Measurements from ENCODE around the gene XAGE2. TPM values are rescaled to one million over a fixed set of nuclear protein-coding genes. Genes with fewer than 3 reads are reported as not detected.
"Not testable (repeated sequence)": the region's sequence is repeated elsewhere in the genome, so short reads cannot be mapped to it uniquely, and the experiment has no call there.

XAGE2 gene, protein sequence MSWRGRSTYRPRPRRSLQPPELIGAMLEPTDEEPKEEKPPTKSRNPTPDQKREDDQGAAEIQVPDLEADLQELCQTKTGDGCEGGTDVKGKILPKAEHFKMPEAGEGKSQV
- not detected for total RNA-seq

DNA sequence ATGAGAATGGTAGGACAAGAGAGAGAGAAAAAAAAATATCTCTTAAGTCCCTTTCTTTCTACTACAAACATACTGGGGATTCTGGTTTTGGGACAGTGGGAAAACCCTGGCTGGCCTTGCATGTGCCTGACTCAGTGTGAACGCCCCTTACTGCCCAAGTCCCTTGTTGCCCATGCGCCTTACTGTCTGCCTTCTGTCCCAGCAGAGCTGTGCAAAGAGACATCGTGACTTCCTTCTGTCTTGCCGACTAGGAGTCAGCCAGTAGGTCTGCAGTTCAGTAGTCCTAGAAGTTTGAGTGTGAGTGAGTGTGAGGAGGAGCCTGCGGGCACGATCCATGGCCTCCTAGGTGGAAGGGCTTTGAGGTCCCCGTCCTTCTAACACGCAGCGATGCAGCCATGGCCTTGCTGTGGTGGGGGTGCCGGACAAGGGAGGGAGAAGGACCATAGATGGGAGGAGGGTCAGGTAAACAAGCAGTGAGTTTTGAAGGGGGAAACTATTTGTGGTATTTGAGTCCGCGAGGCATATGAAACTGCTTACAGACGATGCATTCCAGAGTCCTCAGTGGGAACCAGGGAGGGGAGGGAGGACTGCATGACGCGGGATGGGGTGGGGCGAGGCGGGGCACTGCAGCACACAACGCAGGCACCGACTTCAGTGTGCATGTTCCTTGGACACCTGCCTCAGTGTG is at the start of gene XAGE2:
Gene XAGE2, plus strand, starts transcription at position 654 of the 688 bp plus-strand sequence. CDS start 994 bp downstream, outside the sequence.
- Histone ChIP-seq H3K9me3 (no peaks in the 10 kb centered on the region), H3K9ac (ENCODE audit: low read depth in 2 of 2, low read length in 2 of 2) (no peak within 1 kb of the TSS), H3K27me3 (no peaks in the 10 kb centered on the region), H3K4me1 (no peaks in the 10 kb centered on the region), H3K36me3 (no peaks in the 10 kb centered on the region), H3K4me3 (no peak within 1 kb of the TSS), H3K27ac (no peak within 1 kb of the TSS)
- intact Hi-C loops (cut with DNase I) = no loop called here
- DNase-seq = no peak
- TF ChIP-seq, protein P1, sequence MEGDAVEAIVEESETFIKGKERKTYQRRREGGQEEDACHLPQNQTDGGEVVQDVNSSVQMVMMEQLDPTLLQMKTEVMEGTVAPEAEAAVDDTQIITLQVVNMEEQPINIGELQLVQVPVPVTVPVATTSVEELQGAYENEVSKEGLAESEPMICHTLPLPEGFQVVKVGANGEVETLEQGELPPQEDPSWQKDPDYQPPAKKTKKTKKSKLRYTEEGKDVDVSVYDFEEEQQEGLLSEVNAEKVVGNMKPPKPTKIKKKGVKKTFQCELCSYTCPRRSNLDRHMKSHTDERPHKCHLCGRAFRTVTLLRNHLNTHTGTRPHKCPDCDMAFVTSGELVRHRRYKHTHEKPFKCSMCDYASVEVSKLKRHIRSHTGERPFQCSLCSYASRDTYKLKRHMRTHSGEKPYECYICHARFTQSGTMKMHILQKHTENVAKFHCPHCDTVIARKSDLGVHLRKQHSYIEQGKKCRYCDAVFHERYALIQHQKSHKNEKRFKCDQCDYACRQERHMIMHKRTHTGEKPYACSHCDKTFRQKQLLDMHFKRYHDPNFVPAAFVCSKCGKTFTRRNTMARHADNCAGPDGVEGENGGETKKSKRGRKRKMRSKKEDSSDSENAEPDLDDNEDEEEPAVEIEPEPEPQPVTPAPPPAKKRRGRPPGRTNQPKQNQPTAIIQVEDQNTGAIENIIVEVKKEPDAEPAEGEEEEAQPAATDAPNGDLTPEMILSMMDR (IDR thresholded peaks at IDR 0.05) = no peak

DNA sequence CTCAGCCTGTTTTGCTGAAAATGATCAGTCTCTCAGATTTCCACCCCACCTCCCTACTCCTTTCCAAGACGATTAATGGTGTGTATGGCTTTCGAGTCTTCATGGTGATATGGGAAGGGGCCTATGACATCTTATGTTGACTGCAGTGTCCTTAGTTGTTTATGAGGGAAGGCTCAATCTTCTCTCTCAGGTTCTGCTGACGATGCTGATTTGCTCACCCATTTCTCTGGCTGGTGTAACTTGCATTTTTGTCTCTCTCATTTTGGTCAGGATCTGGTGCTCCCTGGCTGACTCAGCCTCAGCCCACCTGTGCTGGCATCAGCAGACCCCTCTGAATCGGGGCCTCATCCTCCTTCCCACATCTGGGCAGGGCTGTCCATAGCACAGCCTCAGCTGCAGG is 31.4 kb upstream of the XAGE2 start:
- no peaks in the 10 kb centered on the region for H3K9me3 ChIP-seq
- H3K36me3 ChIP-seq = no peaks in the 10 kb centered on the region
- no peak for DNase-seq
- H3K27ac ChIP-seq = no peak overlapping the region
- TF ChIP-seq, protein P1 (IDR thresholded peaks at IDR 0.05) = no peak
- H3K27me3 ChIP-seq = no peaks in the 10 kb centered on the region
- intact Hi-C loops (cut with DNase I) = no loop called here
- H3K4me1 ChIP-seq = no peaks in the 10 kb centered on the region
- H3K4me3 ChIP-seq = no peak overlapping the region
- H3K9ac ChIP-seq (ENCODE audit: low read depth in 2 of 2, low read length in 2 of 2) = no peak overlapping the region

DNA sequence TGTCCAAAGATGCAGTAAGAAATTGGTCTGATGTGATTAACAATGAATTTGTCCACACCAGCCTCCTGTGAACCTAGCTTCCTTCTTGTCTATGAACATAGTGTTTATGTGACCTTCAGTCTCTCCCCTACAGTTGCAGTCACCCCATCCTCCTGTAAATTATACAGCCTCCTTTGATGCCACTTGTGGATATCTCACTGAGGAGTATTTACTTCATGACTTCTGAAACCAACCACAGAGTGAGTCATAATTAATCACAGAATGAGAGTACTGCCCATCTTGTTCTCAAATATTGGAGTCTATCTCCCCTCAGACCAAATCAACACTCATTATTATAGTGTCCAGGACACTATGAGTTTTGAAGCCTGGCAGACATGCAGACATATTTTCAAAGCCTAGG is 27.3 kb upstream of the XAGE2 start:
- Histone ChIP-seq H3K27me3 (no peaks in the 10 kb centered on the region), H3K4me1 (no peaks in the 10 kb centered on the region), H3K9ac (ENCODE audit: low read depth in 2 of 2, low read length in 2 of 2) (no peak overlapping the region), H3K9me3 (no peaks in the 10 kb centered on the region), H3K27ac (no peak overlapping the region), H3K4me3 (no peak overlapping the region), H3K36me3 (no peaks in the 10 kb centered on the region)
- DNase-seq = no peak
- intact Hi-C loops (cut with DNase I) = no loop called here
- TF ChIP-seq, protein P1 (IDR thresholded peaks at IDR 0.05) = no peak

DNA sequence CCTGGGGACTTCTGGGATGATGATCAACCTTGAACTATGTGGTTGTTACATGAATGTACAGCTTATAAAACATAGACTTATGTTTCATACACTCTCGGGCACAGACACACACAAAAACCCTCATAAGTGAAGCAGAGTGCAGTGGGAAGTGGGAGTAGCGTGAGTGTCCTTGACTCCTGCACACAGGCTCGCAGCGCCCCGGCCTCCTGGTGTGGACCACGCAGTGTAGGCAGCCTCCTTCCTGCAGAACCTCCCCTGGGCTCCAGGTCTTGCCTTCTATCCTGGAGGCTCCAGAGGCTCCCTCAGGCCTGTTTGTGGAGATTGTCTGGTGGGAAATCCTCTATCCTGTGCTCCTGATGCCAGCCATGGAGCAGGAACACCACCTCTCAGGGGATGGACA is 25.7 kb upstream of the XAGE2 start:
- H3K27me3 ChIP-seq; H3K4me3 ChIP-seq; intact Hi-C loops (cut with DNase I); H3K9ac ChIP-seq (ENCODE audit: low read depth in 2 of 2, low read length in 2 of 2); H3K36me3 ChIP-seq; DNase-seq; H3K4me1 ChIP-seq; H3K27ac ChIP-seq; H3K9me3 ChIP-seq: not testable (repeated sequence)

DNA sequence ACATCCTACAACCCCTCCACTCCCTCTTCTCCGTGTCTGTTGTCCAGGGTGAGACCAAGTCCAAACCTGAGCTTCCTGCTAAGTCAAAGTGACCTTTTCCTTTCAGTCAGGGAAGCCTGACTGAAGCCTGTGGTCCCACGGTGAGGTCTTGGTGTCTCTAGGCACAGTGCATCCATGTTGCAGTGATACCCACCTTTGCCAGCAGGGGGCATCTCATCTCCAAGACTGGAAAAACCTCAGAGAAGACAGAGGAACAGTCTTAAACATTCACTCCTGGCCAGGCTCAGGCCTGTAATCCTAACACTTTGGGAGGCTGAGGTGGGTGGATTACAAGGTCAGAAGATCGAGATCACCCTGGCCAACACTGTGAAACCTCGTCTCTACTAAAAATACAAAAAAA is 23.4 kb upstream of the XAGE2 start:
- intact Hi-C loops (cut with DNase I); H3K4me1 ChIP-seq: not testable (repeated sequence)
- TF ChIP-seq, protein P1 (IDR thresholded peaks at IDR 0.05) = peak; percentile 47

More for the DNA sequence above, 23.4 kb upstream of the XAGE2 start:
- not testable (repeated sequence) for H3K27ac ChIP-seq; H3K27me3 ChIP-seq; H3K9me3 ChIP-seq; H3K4me3 ChIP-seq; H3K9ac ChIP-seq (ENCODE audit: low read depth in 2 of 2, low read length in 2 of 2); H3K36me3 ChIP-seq
- peak; percentile 64 for DNase-seq

All from colonic mucosa (tissue), 4 donors.